ENCODE results near the gene WWOX. TPM values are rescaled to one million over a fixed set of nuclear protein-coding genes. Genes with fewer than 3 reads are reported as not detected.

The WWOX gene
- total RNA-seq, 1 experiment from 2014 or later = 28.3 TPM

GRCh38 chr16:78925083-78925767 is 825.8 kb downstream of the WWOX start:
- no peak overlapping the region for H3K27ac ChIP-seq (ENCODE audit: low read length)
- no TSS peak for BruUV-seq (replicated peaks)
- no peak overlapping the region for H3K9ac ChIP-seq (ENCODE audit: low read length)
- no peaks in the 10 kb centered on the region for H3K79me2 ChIP-seq (ENCODE audit: low read length)
- POLR2A ChIA-PET (ENCODE audit: unreplicated experiment) = no interaction called here
- no peaks in the 10 kb centered on the region for H4K20me1 ChIP-seq (ENCODE audit: low read length)
- no peaks in the 10 kb centered on the region for H3K9me3 ChIP-seq (ENCODE audit: low read length)
- TF ChIP-seq CTCF (conservative IDR thresholded peaks at IDR 0.05; ENCODE audit: low read depth, low read length) (peak; percentile 41; the same call in 1 of the 2 replicates), EZH2phosphoT487 (IDR thresholded peaks at IDR 0.05; ENCODE audit: borderline replicate concordance, low read length) (no peak), EZH2 (IDR thresholded peaks at IDR 0.05; ENCODE audit: low read length, unreplicated experiment) (no peak)
- no peaks in the 10 kb centered on the region for H3F3A ChIP-seq (ENCODE audit: low read length, unreplicated experiment)
- intact Hi-C loops (cut with micrococcal nuclease) = no loop called here
- DNase-seq = no peak
- H3K9me2 ChIP-seq (replicated peaks; ENCODE audit: low read length) = no peaks in the 10 kb centered on the region
- H3K36me3 ChIP-seq (ENCODE audit: low read depth, low read length) = no peaks in the 10 kb centered on the region
- ATAC-seq = no peak
- H3K4me3 ChIP-seq (ENCODE audit: low read length) = no peak overlapping the region
- no peak overlapping the region for H2AFZ ChIP-seq (ENCODE audit: low read length)
- CTCF ChIA-PET = no interaction called here
- no peaks in the 10 kb centered on the region for H3K4me1 ChIP-seq (ENCODE audit: insufficient read depth, low read length)
- no peaks in the 10 kb centered on the region for H3K27me3 ChIP-seq (ENCODE audit: low read length)
- no peak overlapping the region for H3K4me2 ChIP-seq (ENCODE audit: low read length)

DNA sequence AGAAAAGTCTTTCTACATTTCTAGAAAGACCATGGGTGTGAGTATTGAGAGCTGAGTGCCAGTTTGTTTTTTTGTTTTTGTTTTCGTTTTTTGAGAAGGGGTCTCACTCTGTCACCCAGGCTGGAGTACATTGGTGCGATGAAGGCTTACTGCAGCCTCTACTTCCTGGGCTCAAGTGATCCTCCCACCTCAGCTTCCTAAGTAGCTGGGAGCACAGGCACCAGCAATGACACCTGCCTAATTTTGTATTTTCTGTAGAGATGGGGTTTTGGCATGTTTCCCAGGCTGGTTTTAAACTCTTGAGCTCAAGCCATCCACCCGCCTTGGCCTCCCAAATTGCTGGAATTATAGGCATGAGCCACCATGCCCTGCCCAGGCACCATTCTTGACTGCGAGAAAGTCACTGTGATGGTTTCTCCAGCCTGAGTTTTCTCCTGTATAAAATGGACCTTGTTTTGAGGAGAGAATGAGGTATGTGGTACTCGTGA is 827.3 kb downstream of the WWOX start:
- Histone ChIP-seq H2AFZ (ENCODE audit: low read length) (no peak overlapping the region), H3K4me1 (ENCODE audit: insufficient read depth, low read length) (no peaks in the 10 kb centered on the region), H3K79me2 (ENCODE audit: low read length) (no peaks in the 10 kb centered on the region), H3K9me2 (replicated peaks; ENCODE audit: low read length) (no peaks in the 10 kb centered on the region), H3K36me3 (ENCODE audit: low read depth, low read length) (no peaks in the 10 kb centered on the region), H3F3A (ENCODE audit: low read length, unreplicated experiment) (no peaks in the 10 kb centered on the region), H3K27ac (ENCODE audit: low read length) (no peak overlapping the region), H3K9me3 (ENCODE audit: low read length) (no peaks in the 10 kb centered on the region), H3K4me2 (ENCODE audit: low read length) (no peak overlapping the region), H3K4me3 (ENCODE audit: low read length) (no peak overlapping the region), H3K27me3 (ENCODE audit: low read length) (no peaks in the 10 kb centered on the region), H4K20me1 (ENCODE audit: low read length) (no peaks in the 10 kb centered on the region), H3K9ac (ENCODE audit: low read length) (no peak overlapping the region)
- intact Hi-C loops (cut with micrococcal nuclease) = no loop called here
- TF ChIP-seq EZH2phosphoT487 (IDR thresholded peaks at IDR 0.05; ENCODE audit: borderline replicate concordance, low read length) (no peak), EZH2 (IDR thresholded peaks at IDR 0.05; ENCODE audit: low read length, unreplicated experiment) (no peak), CTCF (conservative IDR thresholded peaks at IDR 0.05; ENCODE audit: low read depth, low read length) (no peak)
- no peak for ATAC-seq
- no TSS peak for BruUV-seq (replicated peaks)
- ChIA-PET POLR2A (ENCODE audit: unreplicated experiment) (no interaction called here), CTCF (no interaction called here)
- no peak for DNase-seq

DNA sequence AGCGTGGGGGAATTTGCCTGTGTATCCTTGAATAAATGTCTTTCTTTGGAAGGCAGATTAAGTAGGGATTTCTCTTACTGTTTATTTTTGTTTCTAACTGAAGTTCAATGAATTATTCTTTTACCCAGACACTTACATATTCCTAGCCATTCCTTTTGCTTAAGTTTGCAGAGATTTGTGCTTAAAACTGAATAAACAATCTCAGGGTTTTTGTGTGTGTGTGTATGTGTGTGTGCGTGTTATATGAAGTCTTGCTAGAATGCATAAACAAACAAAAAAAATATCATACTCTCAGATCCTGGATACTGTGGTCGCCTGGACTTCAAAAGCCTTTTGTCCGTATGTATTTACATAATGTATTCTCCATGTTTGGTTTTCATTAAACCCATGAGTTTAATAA is 828.3 kb downstream of the WWOX start:
- no TSS peak for BruUV-seq (replicated peaks)
- ATAC-seq (no peak), DNase-seq (no peak)
- no peak overlapping the region for H3K4me2 ChIP-seq (ENCODE audit: low read length)
- H3F3A ChIP-seq (ENCODE audit: low read length, unreplicated experiment) = no peaks in the 10 kb centered on the region
- H3K9ac ChIP-seq (ENCODE audit: low read length) = no peak overlapping the region
- H3K9me2 ChIP-seq (replicated peaks; ENCODE audit: low read length) = no peaks in the 10 kb centered on the region
- no peaks in the 10 kb centered on the region for H3K79me2 ChIP-seq (ENCODE audit: low read length)
- CTCF ChIA-PET = no interaction called here
- H4K20me1 ChIP-seq (ENCODE audit: low read length) = no peaks in the 10 kb centered on the region
- no peaks in the 10 kb centered on the region for H3K4me1 ChIP-seq (ENCODE audit: insufficient read depth, low read length)
- no peak overlapping the region for H3K4me3 ChIP-seq (ENCODE audit: low read length)
- intact Hi-C loops (cut with micrococcal nuclease) = no loop called here
- no peak overlapping the region for H3K27ac ChIP-seq (ENCODE audit: low read length)
- H2AFZ ChIP-seq (ENCODE audit: low read length) = no peak overlapping the region
- no peaks in the 10 kb centered on the region for H3K36me3 ChIP-seq (ENCODE audit: low read depth, low read length)
- POLR2A ChIA-PET (ENCODE audit: unreplicated experiment) = no interaction called here
- no peaks in the 10 kb centered on the region for H3K27me3 ChIP-seq (ENCODE audit: low read length)
- TF ChIP-seq CTCF (conservative IDR thresholded peaks at IDR 0.05; ENCODE audit: low read depth, low read length) (no peak), EZH2phosphoT487 (IDR thresholded peaks at IDR 0.05; ENCODE audit: borderline replicate concordance, low read length) (no peak), EZH2 (IDR thresholded peaks at IDR 0.05; ENCODE audit: low read length, unreplicated experiment) (no peak)
- no peaks in the 10 kb centered on the region for H3K9me3 ChIP-seq (ENCODE audit: low read length)
